A549 (cell line): ENCODE data around the gene ZNF841. TPM values are rescaled to one million over a fixed set of nuclear protein-coding genes. Genes with fewer than 3 reads are reported as not detected.

Experiments
- ATAC-seq, 2 experiments: fragments of 200-7000 bp in 1 of 2; fragments of >200 bp in 1 of 2; cut with Nextera tagmentation in 1 of 2; cut with Tn5 transposase in 1 of 2; 3 replicates each; pipeline versions ENCODE4 v1.8.0 to v1.9.1; 2018 to 2020; ENCODE audit warnings: mild to moderate bottlenecking in 1 of 2, moderate library complexity in 1 of 2
- CTCF ChIA-PET: fragments of 300-600 bp; sonication (Branson Sonifier 250); formaldehyde crosslinking; extraction: SDS; loops from one replicate; lab custom pipeline; 2021; ENCODE audit warnings: antibody characterized with exemption, inconsistent platforms; lab: Yijun Ruan, JAX
- POLR2A ChIA-PET: fragments of 350-600 bp; formaldehyde crosslinking; extraction: SDS; loops from one replicate; lab custom pipeline; 2021; ENCODE audit warnings: antibody characterized with exemption, inconsistent platforms; lab: Yijun Ruan, JAX
- DNase-seq, 2 experiments: peaks; one replicate each; pipeline versions ENCODE4 v3.0.0 to v3.0.0-alpha.2; 2011 to 2016; ENCODE audit warnings: low read depth in 1 of 2, low spot score in 1 of 2
- FAIRE-seq: peaks from 2 replicates; lab custom pipeline; 2011; peaks lifted over from hg19 to GRCh38; lab: Jason Lieb, UNC
- H3K27ac ChIP-seq, 2 experiments: fragments of >200 bp; sonication (Bioruptor Twin); formaldehyde crosslinking; 3 replicates each; pipeline ENCODE4 v1.5.1; 2016 to 2017
- H3K4me1 ChIP-seq: fragments of >200 bp; sonication (Bioruptor Twin); formaldehyde crosslinking; 3 replicates; pipeline ENCODE4 v1.6.1; 2016
- H3K4me2 ChIP-seq: fragments of >200 bp; sonication (Bioruptor Twin); formaldehyde crosslinking; 3 replicates; pipeline ENCODE4 v1.6.1; 2016
- H3K4me3 ChIP-seq: fragments of >200 bp; sonication (Bioruptor Twin); formaldehyde crosslinking; 3 replicates; pipeline ENCODE4 v1.5.1; 2016
- H3K9me3 ChIP-seq: fragments of >200 bp; sonication (Bioruptor Twin); formaldehyde crosslinking; 3 replicates; pipeline ENCODE4 v1.6.1; 2016
- CBX2 ChIP-seq: fragments of 200-600 bp; sonication (generic); IDR thresholded peaks from 2 replicates; pipeline ENCODE4 v1.6.1; 2016; ENCODE audit warnings: low read depth, mild to moderate bottlenecking, borderline replicate concordance
- CHD4 ChIP-seq: fragments of 200-600 bp; sonication (generic); IDR thresholded peaks from 2 replicates; pipeline ENCODE4 v1.6.1; 2016; ENCODE audit warnings: antibody characterized with exemption, mild to moderate bottlenecking, borderline replicate concordance
- EHF ChIP-seq: fragments of 250-450 bp; sonication (Bioruptor Pico); IDR thresholded peaks from 2 replicates; pipeline ENCODE4 v1.5.0; 2020; ENCODE audit warnings: mild to moderate bottlenecking
- EP300 ChIP-seq, 2 experiments: fragments of >200 bp; sonication (Bioruptor Twin); formaldehyde crosslinking; IDR thresholded peaks; 2 replicates in 1 of 2; 3 replicates in 1 of 2; pipeline ENCODE4 v1.6.1; 2016 to 2017
- FOSL2 ChIP-seq, 2 experiments: fragments of 450-650 bp in 1 of 2; fragments of >200 bp in 1 of 2; sonication (Bioruptor Twin) in 1 of 2; formaldehyde crosslinking; IDR thresholded peaks; 2 replicates each; pipeline versions ENCODE4 v1.5.0 to v1.6.1; 2016 to 2020; ENCODE audit warnings: mild to moderate bottlenecking in 1 of 2, moderate library complexity in 1 of 2
- HDAC2 ChIP-seq: fragments of 200-600 bp; sonication (generic); IDR thresholded peaks from 2 replicates; pipeline ENCODE4 v1.6.1; 2016
- HEYL ChIP-seq: fragments of 250-450 bp; sonication (Bioruptor Pico); IDR thresholded peaks from 2 replicates; pipeline ENCODE4 v1.8.0; 2021; ENCODE audit warnings: mild to moderate bottlenecking, moderate library complexity
- JUN ChIP-seq, 2 experiments: fragments of >200 bp; sonication (Bioruptor Twin); formaldehyde crosslinking; IDR thresholded peaks; 2 replicates in 1 of 2; 3 replicates in 1 of 2; pipeline ENCODE4 v1.6.1; 2016 to 2017
- PHF8 ChIP-seq: fragments of 200-600 bp; sonication (generic); IDR thresholded peaks from 2 replicates; pipeline ENCODE4 v1.6.1; 2016; ENCODE audit warnings: low read depth, mild to moderate bottlenecking, antibody characterized with exemption, moderate library complexity, borderline replicate concordance
- POLR2AphosphoS2 ChIP-seq: conservative IDR thresholded peaks from 2 replicates; pipeline ENCODE4 v1.6.1; 2012; ENCODE audit warnings: low read length, improper control_type of control experiment, inconsistent platforms
- ZSCAN20 ChIP-seq: fragments of 250-450 bp; sonication (Bioruptor Pico); IDR thresholded peaks from 2 replicates; pipeline ENCODE4 v1.8.0; 2022; ENCODE audit warnings: mild to moderate bottlenecking, moderate library complexity
- WGBS: methylation state at CpG from one replicate; pipeline ENCODE4 v1.1.6; 2017; ENCODE audit errors: missing lambda C conversion rate; 5-methylcytosine and 5-hydroxymethylcytosine counted together
- polyA plus RNA-seq, 4 experiments: library from polyadenylated mRNA; depleted of rRNA in 3 of 4; stranded (reverse); fragments of >200 nt; fragmentation: RNase III in 1 of 4; extraction: RNeasy Plus Mini Kit Qiagen cat#74134 plus additional on column Dnase treatment in 1 of 4; gene quantifications; 2 replicates in 3 of 4; 3 replicates in 1 of 4; pipeline ENCODE4 v1.2.3, GENCODE V29; 2011 to 2017
- small RNA-seq, 6 experiments: library from RNA; depleted of rRNA; stranded (forward); fragments of <200 nt; gene quantifications; one replicate each; pipeline ENCODE3, GENCODE V24; 2012
- TF ChIP-seq, protein P1 (sequence below): IDR thresholded peaks from 2 replicates; pipeline ENCODE4 v1.6.1; 2012

The ZNF841 gene
- polyA plus RNA-seq, 2 of the 4 experiments (the other 2 are of a cell fraction), result 2.2 to 4.9 TPM

- POLR2A ChIA-PET, result interaction anchor here (0.6 kb wide), 1 partner anchor 107 kb away, joined by 3 read pairs; no protein-coding TSS in a partner anchor
Measured at GRCh38 chr19:52022193-52022592, 73.4 kb downstream of the ZNF841 start.

GRCh38 chr19:52020506-52020905, 75.1 kb downstream of the ZNF841 start:
- CTCF ChIA-PET, result interaction anchor here (0.6 to 0.7 kb wide), 2 partner anchors 17 to 98 kb away, joined by 4 read pairs; no protein-coding TSS in a partner anchor
- Histone ChIP-seq H3K9me3 (peaks cover 92% of the 10 kb centered on the region), H3K4me3 (no peak overlapping the region), H3K4me1 (no peaks in the 10 kb centered on the region), H3K4me2 (no peak overlapping the region), H3K27ac (no peak overlapping the region)
- DNase-seq (no peak), ATAC-seq (no peak), FAIRE-seq (no peak)
- WGBS, result 91% methylated on average over 4 of the region's 4 CpGs
- TF ChIP-seq ZSCAN20 (CRISPR knock-in tag), result no peak
- TF ChIP-seq FOSL2 (IDR thresholded peaks at IDR 0.05), result no peak
- TF ChIP-seq FOSL2 (CRISPR knock-in tag; IDR thresholded peaks at IDR 0.05), result peak; percentile 36; the same call in 1 of the 2 replicates
- no peak for TF ChIP-seq EHF (CRISPR knock-in tag)
- TF ChIP-seq HEYL (CRISPR knock-in tag), result no peak
- POLR2A ChIA-PET, result interaction anchor here (1.7 kb wide), 1 partner anchor 12 kb away, joined by 3 read pairs; the partner anchor contains the start of gene ZNF615

More at GRCh38 chr19:52022193-52022592, 73.4 kb downstream of the ZNF841 start:
- 94% methylated on average over 15 of the region's 15 CpGs for WGBS
- no peak overlapping the region for H3K4me3 ChIP-seq
- FAIRE-seq (no peak), ATAC-seq (no peak), DNase-seq (no peak)
- no peak for TF ChIP-seq PHF8
- TF ChIP-seq CHD4, result no peak
- TF ChIP-seq HDAC2, result no peak
- no peak for TF ChIP-seq POLR2AphosphoS2
- no peak for TF ChIP-seq EP300 (IDR thresholded peaks at IDR 0.05)
- TF ChIP-seq CBX2, result no peak
- TF ChIP-seq, protein P1, sequence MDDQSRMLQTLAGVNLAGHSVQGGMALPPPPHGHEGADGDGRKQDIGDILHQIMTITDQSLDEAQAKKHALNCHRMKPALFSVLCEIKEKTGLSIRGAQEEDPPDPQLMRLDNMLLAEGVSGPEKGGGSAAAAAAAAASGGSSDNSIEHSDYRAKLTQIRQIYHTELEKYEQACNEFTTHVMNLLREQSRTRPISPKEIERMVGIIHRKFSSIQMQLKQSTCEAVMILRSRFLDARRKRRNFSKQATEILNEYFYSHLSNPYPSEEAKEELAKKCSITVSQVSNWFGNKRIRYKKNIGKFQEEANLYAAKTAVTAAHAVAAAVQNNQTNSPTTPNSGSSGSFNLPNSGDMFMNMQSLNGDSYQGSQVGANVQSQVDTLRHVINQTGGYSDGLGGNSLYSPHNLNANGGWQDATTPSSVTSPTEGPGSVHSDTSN, result no peak
- TF ChIP-seq JUN (IDR thresholded peaks at IDR 0.05), result no peak
- peaks cover 93% of the 10 kb centered on the region for H3K9me3 ChIP-seq
- no peaks in the 10 kb centered on the region for H3K4me1 ChIP-seq
- CTCF ChIA-PET, result interaction anchor here (0.6 to 0.8 kb wide), 2 partner anchors 19 to 84 kb away, joined by 3 read pairs; no protein-coding TSS in a partner anchor
- H3K27ac ChIP-seq, result no peak overlapping the region
- H3K4me2 ChIP-seq, result no peak overlapping the region

Small RNAs within 50 kb of the gene (small RNA-seq; reads per million reads assigned to genes)
- 0 to 12.0 (median 4.7) reads per million in 6 experiments for gene RPL37P23

Other genes starting within 250 kb of the ZNF841 start
- 0.17 and 0.30 TPM in 2 replicates for gene ZNF577, start 207.8 kb downstream of the ZNF841 start, polyA plus RNA-seq (2011; rRNA removed)
- gene ZNF577, start 207.8 kb downstream of the ZNF841 start, polyA plus RNA-seq (2017; fragmentation: RNase III; extraction: RNeasy Plus Mini Kit Qiagen cat#74134 plus additional on column Dnase treatment), result 0.05 to 0.20 TPM (median 0.17 TPM) in 3 replicates
- gene ZNF649, start 190.7 kb downstream of the ZNF841 start, polyA plus RNA-seq (2011; rRNA removed), result 0.57 and 1.2 TPM in 2 replicates
- 0.31 to 0.63 TPM (median 0.56 TPM) in 3 replicates for gene ZNF649, start 190.7 kb downstream of the ZNF841 start, polyA plus RNA-seq (2017; fragmentation: RNase III; extraction: RNeasy Plus Mini Kit Qiagen cat#74134 plus additional on column Dnase treatment)
- gene ZNF613, start 168.3 kb downstream of the ZNF841 start, polyA plus RNA-seq (2011; rRNA removed), result 2.6 and 3.9 TPM in 2 replicates
- gene ZNF613, start 168.3 kb downstream of the ZNF841 start, polyA plus RNA-seq (2017; fragmentation: RNase III; extraction: RNeasy Plus Mini Kit Qiagen cat#74134 plus additional on column Dnase treatment), result 1.4 to 1.6 TPM (median 1.4 TPM) in 3 replicates
- 8.4 and 10.1 TPM in 2 replicates for gene ZNF350, start 108.9 kb downstream of the ZNF841 start, polyA plus RNA-seq (2011; rRNA removed)
- gene ZNF350, start 108.9 kb downstream of the ZNF841 start, polyA plus RNA-seq (2017; fragmentation: RNase III; extraction: RNeasy Plus Mini Kit Qiagen cat#74134 plus additional on column Dnase treatment), result 5.8 to 8.2 TPM (median 6.0 TPM) in 3 replicates
- gene ZNF615, start 87.6 kb downstream of the ZNF841 start, polyA plus RNA-seq (2011; rRNA removed), result 9.4 and 9.9 TPM in 2 replicates
- 6.2 to 7.5 TPM (median 6.5 TPM) in 3 replicates for gene ZNF615, start 87.6 kb downstream of the ZNF841 start, polyA plus RNA-seq (2017; fragmentation: RNase III; extraction: RNeasy Plus Mini Kit Qiagen cat#74134 plus additional on column Dnase treatment)
- gene ZNF614, start 67.4 kb downstream of the ZNF841 start, polyA plus RNA-seq (2011; rRNA removed), result 10.0 TPM in 2 replicates
- gene ZNF614, start 67.4 kb downstream of the ZNF841 start, polyA plus RNA-seq (2017; fragmentation: RNase III; extraction: RNeasy Plus Mini Kit Qiagen cat#74134 plus additional on column Dnase treatment), result 3.6 to 3.7 TPM (median 3.7 TPM) in 3 replicates
- 2.6 and 3.8 TPM in 2 replicates for gene ZNF432, start 46.9 kb downstream of the ZNF841 start, polyA plus RNA-seq (2011; rRNA removed)
- gene ZNF432, start 46.9 kb downstream of the ZNF841 start, polyA plus RNA-seq (2017; fragmentation: RNase III; extraction: RNeasy Plus Mini Kit Qiagen cat#74134 plus additional on column Dnase treatment), result 2.0 to 3.3 TPM (median 2.4 TPM) in 3 replicates
- 1.8 and 1.9 TPM in 2 replicates for gene ZNF616, start 44.2 kb upstream of the ZNF841 start, polyA plus RNA-seq (2011; rRNA removed)
- gene ZNF616, start 44.2 kb upstream of the ZNF841 start, polyA plus RNA-seq (2017; fragmentation: RNase III; extraction: RNeasy Plus Mini Kit Qiagen cat#74134 plus additional on column Dnase treatment), result 0.90 to 1.3 TPM (median 1.2 TPM) in 3 replicates
- gene ZNF836, start 75.9 kb upstream of the ZNF841 start, polyA plus RNA-seq (2011; rRNA removed), result 0.83 and 0.85 TPM in 2 replicates
- 0.50 to 0.81 TPM (median 0.76 TPM) in 3 replicates for gene ZNF836, start 75.9 kb upstream of the ZNF841 start, polyA plus RNA-seq (2017; fragmentation: RNase III; extraction: RNeasy Plus Mini Kit Qiagen cat#74134 plus additional on column Dnase treatment)
- 145 and 201 TPM in 2 replicates for gene PPP2R1A, start 94.3 kb upstream of the ZNF841 start, polyA plus RNA-seq (2011; rRNA removed)
- 144 to 158 TPM (median 154 TPM) in 3 replicates for gene PPP2R1A, start 94.3 kb upstream of the ZNF841 start, polyA plus RNA-seq (2017; fragmentation: RNase III; extraction: RNeasy Plus Mini Kit Qiagen cat#74134 plus additional on column Dnase treatment)
- 19.3 and 21.9 TPM in 2 replicates for gene ZNF766, start 173.8 kb upstream of the ZNF841 start, polyA plus RNA-seq (2011; rRNA removed)
- gene ZNF766, start 173.8 kb upstream of the ZNF841 start, polyA plus RNA-seq (2017; fragmentation: RNase III; extraction: RNeasy Plus Mini Kit Qiagen cat#74134 plus additional on column Dnase treatment), result 11.1 to 11.9 TPM (median 11.2 TPM) in 3 replicates
- 11.0 and 14.1 TPM in 2 replicates for gene ZNF480, start 201.4 kb upstream of the ZNF841 start, polyA plus RNA-seq (2011; rRNA removed)
- 62.7 to 68.5 TPM (median 63.6 TPM) in 3 replicates for gene ZNF480, start 201.4 kb upstream of the ZNF841 start, polyA plus RNA-seq (2017; fragmentation: RNase III; extraction: RNeasy Plus Mini Kit Qiagen cat#74134 plus additional on column Dnase treatment)
- gene ZNF610, start 240.5 kb upstream of the ZNF841 start, polyA plus RNA-seq (2011; rRNA removed), result 0.11 TPM in 1 of 2 replicates, not detected in the other
- gene ZNF610, start 240.5 kb upstream of the ZNF841 start, polyA plus RNA-seq (2017; fragmentation: RNase III; extraction: RNeasy Plus Mini Kit Qiagen cat#74134 plus additional on column Dnase treatment), result 0.08 TPM in 1 of 3 replicates, not detected in the others